ENCODE measurements around the gene OSTN. TPM values are rescaled to one million over a fixed set of nuclear protein-coding genes. Genes with fewer than 3 reads are reported as not detected.

Gene OSTN
- total RNA-seq, 1 donor from 2014 or later = 3.8 TPM

- TF ChIP-seq, protein P1, sequence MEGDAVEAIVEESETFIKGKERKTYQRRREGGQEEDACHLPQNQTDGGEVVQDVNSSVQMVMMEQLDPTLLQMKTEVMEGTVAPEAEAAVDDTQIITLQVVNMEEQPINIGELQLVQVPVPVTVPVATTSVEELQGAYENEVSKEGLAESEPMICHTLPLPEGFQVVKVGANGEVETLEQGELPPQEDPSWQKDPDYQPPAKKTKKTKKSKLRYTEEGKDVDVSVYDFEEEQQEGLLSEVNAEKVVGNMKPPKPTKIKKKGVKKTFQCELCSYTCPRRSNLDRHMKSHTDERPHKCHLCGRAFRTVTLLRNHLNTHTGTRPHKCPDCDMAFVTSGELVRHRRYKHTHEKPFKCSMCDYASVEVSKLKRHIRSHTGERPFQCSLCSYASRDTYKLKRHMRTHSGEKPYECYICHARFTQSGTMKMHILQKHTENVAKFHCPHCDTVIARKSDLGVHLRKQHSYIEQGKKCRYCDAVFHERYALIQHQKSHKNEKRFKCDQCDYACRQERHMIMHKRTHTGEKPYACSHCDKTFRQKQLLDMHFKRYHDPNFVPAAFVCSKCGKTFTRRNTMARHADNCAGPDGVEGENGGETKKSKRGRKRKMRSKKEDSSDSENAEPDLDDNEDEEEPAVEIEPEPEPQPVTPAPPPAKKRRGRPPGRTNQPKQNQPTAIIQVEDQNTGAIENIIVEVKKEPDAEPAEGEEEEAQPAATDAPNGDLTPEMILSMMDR (IDR thresholded peaks at IDR 0.05; ENCODE audit: partially characterized antibody, unreplicated experiment) = no peak
- H3K9me3 Mint-ChIP-seq (ENCODE audit: unreplicated experiment) = no peaks in the 10 kb centered on the region
- H3K4me3 Mint-ChIP-seq (ENCODE audit: unreplicated experiment) = no peak overlapping the region
- no peak for DNase-seq
- H3K4me1 Mint-ChIP-seq (ENCODE audit: low read depth, unreplicated experiment) = no peaks in the 10 kb centered on the region
- no peaks in the 10 kb centered on the region for H3K27me3 Mint-ChIP-seq (ENCODE audit: unreplicated experiment)
- H3K36me3 Mint-ChIP-seq (ENCODE audit: unreplicated experiment) = no peaks in the 10 kb centered on the region
- H3K27ac Mint-ChIP-seq (ENCODE audit: unreplicated experiment) = no peak overlapping the region
Observed at GRCh38 chr3:191165802-191166201, 33.2 kb upstream of the OSTN start.

DNA sequence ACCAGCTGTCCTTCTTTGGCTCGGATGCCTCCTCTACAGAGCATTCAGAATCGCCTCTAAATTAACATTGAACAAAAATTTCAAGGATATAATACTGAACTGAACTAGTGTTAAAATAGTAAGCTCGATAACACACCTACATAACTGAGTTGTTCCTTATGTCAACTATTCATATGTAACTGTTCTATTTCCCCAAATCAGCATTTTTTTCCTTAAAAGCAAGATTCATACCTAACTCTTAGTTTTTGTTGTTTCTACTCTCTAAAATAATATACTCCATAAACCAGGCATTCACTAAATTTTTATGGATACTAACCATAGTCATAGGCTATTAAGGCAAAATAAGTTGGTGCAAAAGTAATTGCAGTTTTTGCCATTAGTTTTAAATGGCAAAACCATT is 32.7 kb upstream of the OSTN start:
- Mint-ChIP-seq H3K9me3 (ENCODE audit: unreplicated experiment) (no peaks in the 10 kb centered on the region), H3K36me3 (ENCODE audit: unreplicated experiment) (no peaks in the 10 kb centered on the region), H3K4me1 (ENCODE audit: low read depth, unreplicated experiment) (no peaks in the 10 kb centered on the region), H3K27ac (ENCODE audit: unreplicated experiment) (no peak overlapping the region), H3K27me3 (ENCODE audit: unreplicated experiment) (no peaks in the 10 kb centered on the region), H3K4me3 (ENCODE audit: unreplicated experiment) (no peak overlapping the region)
- TF ChIP-seq, protein P1 (IDR thresholded peaks at IDR 0.05; ENCODE audit: partially characterized antibody, unreplicated experiment) = no peak
- no peak for DNase-seq

- no peaks in the 10 kb centered on the region for H3K36me3 Mint-ChIP-seq (ENCODE audit: unreplicated experiment)
- TF ChIP-seq, protein P1 (IDR thresholded peaks at IDR 0.05; ENCODE audit: partially characterized antibody, unreplicated experiment) = no peak
- no peaks in the 10 kb centered on the region for H3K27me3 Mint-ChIP-seq (ENCODE audit: unreplicated experiment)
- no peaks in the 10 kb centered on the region for H3K9me3 Mint-ChIP-seq (ENCODE audit: unreplicated experiment)
- no peak overlapping the region for H3K4me3 Mint-ChIP-seq (ENCODE audit: unreplicated experiment)
- H3K4me1 Mint-ChIP-seq (ENCODE audit: low read depth, unreplicated experiment) = no peaks in the 10 kb centered on the region
- DNase-seq = no peak
- no peak overlapping the region for H3K27ac Mint-ChIP-seq (ENCODE audit: unreplicated experiment)
Observed at GRCh38 chr3:191169566-191169965, 29.5 kb upstream of the OSTN start.

DNA sequence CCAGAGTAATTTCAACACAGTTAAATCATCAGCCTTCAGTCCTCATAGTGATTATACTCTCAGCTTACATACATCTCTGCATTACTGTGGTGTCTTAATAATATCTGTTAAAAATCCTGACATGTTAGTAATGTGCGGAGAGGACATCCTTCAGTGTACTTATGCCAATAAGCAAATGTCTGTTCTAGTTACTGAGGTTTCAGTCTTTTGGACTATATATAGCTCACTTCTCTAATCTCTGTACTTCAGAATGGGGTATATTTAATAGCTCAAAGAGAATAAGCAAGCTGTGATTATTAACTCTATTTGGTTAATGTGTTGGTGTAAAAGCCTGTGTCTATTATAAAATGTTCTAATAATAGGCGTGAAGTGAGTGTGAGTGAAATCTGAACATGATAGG is 28.9 kb upstream of the OSTN start:
- TF ChIP-seq, protein P1 (IDR thresholded peaks at IDR 0.05; ENCODE audit: partially characterized antibody, unreplicated experiment) = no peak
- H3K27me3 Mint-ChIP-seq (ENCODE audit: unreplicated experiment) = no peaks in the 10 kb centered on the region
- no peak overlapping the region for H3K4me3 Mint-ChIP-seq (ENCODE audit: unreplicated experiment)
- no peaks in the 10 kb centered on the region for H3K36me3 Mint-ChIP-seq (ENCODE audit: unreplicated experiment)
- H3K9me3 Mint-ChIP-seq (ENCODE audit: unreplicated experiment) = no peaks in the 10 kb centered on the region
- H3K27ac Mint-ChIP-seq (ENCODE audit: unreplicated experiment) = no peak overlapping the region
- no peak for DNase-seq
- H3K4me1 Mint-ChIP-seq (ENCODE audit: low read depth, unreplicated experiment) = no peaks in the 10 kb centered on the region

- TF ChIP-seq, protein P1 (IDR thresholded peaks at IDR 0.05; ENCODE audit: partially characterized antibody, unreplicated experiment) = no peak
- H3K27ac Mint-ChIP-seq (ENCODE audit: unreplicated experiment) = no peak overlapping the region
- H3K4me3 Mint-ChIP-seq (ENCODE audit: unreplicated experiment) = no peak overlapping the region
- DNase-seq = no peak
- peaks cover 2% of the 10 kb centered on the region for H3K27me3 Mint-ChIP-seq (ENCODE audit: unreplicated experiment)
- H3K36me3 Mint-ChIP-seq (ENCODE audit: unreplicated experiment) = peaks cover 4% of the 10 kb centered on the region
- no peaks in the 10 kb centered on the region for H3K9me3 Mint-ChIP-seq (ENCODE audit: unreplicated experiment)
- no peaks in the 10 kb centered on the region for H3K4me1 Mint-ChIP-seq (ENCODE audit: low read depth, unreplicated experiment)
Observed at GRCh38 chr3:191175102-191175501, 23.9 kb upstream of the OSTN start.

Data from glutamatergic neuron (in vitro differentiated cells).